Stimulated activated CD8-positive, alpha-beta memory T cell treated with anti-CD3 and anti-CD28 coated beads, Interleukin-12 subunit alpha, Interleukin-12 subunit beta, amount 100 ng/mL, for 24 hours (primary cell): Measurements from ENCODE around the gene PHLDA1.

Experiments used
- DNase-seq: peaks from one replicate; pipeline ENCODE4 v3.0.0-alpha.2; 2020; ENCODE audit errors: extremely low read depth

PHLDA1 gene

GRCh38 chr12:76037130-76038103, 5.8 kb upstream of the PHLDA1 start:
- DNase-seq: no peak

- DNase-seq: no peak
Measured at GRCh38 chr12:76035045-76035444, 3.5 kb upstream of the PHLDA1 start.

GRCh38 chr12:76033081-76034011, 1.8 kb upstream of the PHLDA1 start:
- DNase-seq: no peak

GRCh38 chr12:76032043-76032981, 736 bp upstream of the PHLDA1 start:
- no peak for DNase-seq

- DNase-seq: no peak
Measured at GRCh38 chr12:76031081-76031413, 529 bp downstream of the PHLDA1 start.

GRCh38 chr12:76030341-76031080, 1.1 kb downstream of the PHLDA1 start:
- DNase-seq: no peak

- DNase-seq: no peak
Measured at GRCh38 chr12:76029982-76030340, 1.6 kb downstream of the PHLDA1 start.

- no peak for DNase-seq
Measured at GRCh38 chr12:76028571-76029277, 2.9 kb downstream of the PHLDA1 start.

- no peak for DNase-seq
Measured at GRCh38 chr12:76026643-76027063, 4.9 kb downstream of the PHLDA1 start.

- no peak for DNase-seq
Measured at GRCh38 chr12:76025601-76026575, 5.7 kb downstream of the PHLDA1 start.

- no peak for DNase-seq
Measured at GRCh38 chr12:76024942-76025600, 6.5 kb downstream of the PHLDA1 start.

- DNase-seq: no peak
Measured at GRCh38 chr12:76024102-76024781, 7.3 kb downstream of the PHLDA1 start.

GRCh38 chr12:76023069-76023690, 8.4 kb downstream of the PHLDA1 start:
- DNase-seq: no peak

- DNase-seq: no peak
Measured at GRCh38 chr12:76022506-76022905, 9.1 kb downstream of the PHLDA1 start.

- no peak for DNase-seq
Measured at GRCh38 chr12:76020731-76021672, 10.6 kb downstream of the PHLDA1 start.

GRCh38 chr12:76020281-76020680, 11.3 kb downstream of the PHLDA1 start:
- DNase-seq: peak; percentile 47
